H1 (cell line): ENCODE results near the gene CACNA2D1. TPM values are rescaled to one million over a fixed set of nuclear protein-coding genes. Genes with fewer than 3 reads are reported as not detected.

ENCODE experiments used
- CTCF ChIA-PET: fragments of 300-600 bp; sonication (Branson Sonifier 250); formaldehyde crosslinking; loops from one replicate; lab custom pipeline; 2021; ENCODE audit not compliant: partially characterized antibody; lab: Charles Lee
- POLR2A ChIA-PET: fragments of 300-600 bp; sonication (Branson Sonifier 250); formaldehyde crosslinking; loops from one replicate; lab custom pipeline; 2021; ENCODE audit warnings: inconsistent platforms; ENCODE audit not compliant: partially characterized antibody; lab: Charles Lee
- DNase-seq, 2 experiments: peaks; one replicate each; pipeline versions ENCODE4 v3.0.0 to v3.0.0-alpha.2; 2010 to 2022; ENCODE audit warnings: low spot score in 2 of 2, low read depth in 1 of 2, mixed read lengths in 1 of 2
- FAIRE-seq: peaks from 2 replicates; lab custom pipeline; 2011; peaks lifted over from hg19 to GRCh38; lab: Jason Lieb, UNC
- H2AFZ ChIP-seq: 2 replicates; pipeline ENCODE4 v1.8.1; 2012; ENCODE audit warnings: low read length, inconsistent platforms
- H2AK5ac ChIP-seq: 2 replicates; pipeline ENCODE4 v1.6.1; 2013; ENCODE audit warnings: low read depth, low read length
- H2BK120ac ChIP-seq: replicated peaks from 2 replicates; pipeline ENCODE3; 2013; ENCODE audit warnings: low read depth, low read length, inconsistent platforms
- H2BK12ac ChIP-seq: 2 replicates; pipeline ENCODE4 v1.6.1; 2013; ENCODE audit warnings: low read depth, low read length
- H2BK15ac ChIP-seq: 2 replicates; pipeline ENCODE4 v1.6.1; 2013; ENCODE audit warnings: low read length
- H2BK20ac ChIP-seq: 2 replicates; pipeline ENCODE4 v1.6.1; 2013; ENCODE audit warnings: low read length
- H2BK5ac ChIP-seq: 2 replicates; pipeline ENCODE4 v1.6.1; 2013; ENCODE audit warnings: low read depth, low read length
- H3K14ac ChIP-seq: 2 replicates; pipeline ENCODE4 v1.6.1; 2013; ENCODE audit warnings: inconsistent platforms; ENCODE audit not compliant: insufficient read length
- H3K18ac ChIP-seq: 2 replicates; pipeline ENCODE4 v1.6.1; 2013; ENCODE audit warnings: low read length; ENCODE audit errors: extremely low read depth
- H3K23ac ChIP-seq: 2 replicates; pipeline ENCODE4 v1.6.1; 2013; ENCODE audit warnings: inconsistent platforms; ENCODE audit not compliant: insufficient read length
- H3K23me2 ChIP-seq: 2 replicates; pipeline ENCODE4 v1.6.1; 2013; ENCODE audit warnings: low read depth, low read length
- H3K27ac ChIP-seq: 2 replicates; pipeline ENCODE4 v1.6.1; 2011; ENCODE audit warnings: low read depth, low read length, inconsistent platforms
- H3K27me3 ChIP-seq, 4 experiments: replicated peaks in 1 of 4; 1 replicate in 1 of 4; 2 replicates in 3 of 4; pipeline versions ENCODE4 v1.6.1 to v1.8.1; 2011 to 2013; ENCODE audit warnings: low read length in 3 of 4, mild to moderate bottlenecking in 3 of 4, inconsistent platforms in 2 of 4, mixed read lengths in 2 of 4, moderate library complexity in 1 of 4; ENCODE audit not compliant: control insufficient read depth in 3 of 4, insufficient read depth in 3 of 4; ENCODE audit errors: extremely low read depth in 1 of 4
- H3K36me3 ChIP-seq, 4 experiments: 2 replicates each; pipeline versions ENCODE4 v1.6.1 to v1.8.1; 2011 to 2013; ENCODE audit warnings: mild to moderate bottlenecking in 4 of 4, low read length in 3 of 4, moderate library complexity in 2 of 4, control low read depth in 1 of 4, inconsistent platforms in 1 of 4; ENCODE audit not compliant: insufficient read depth in 4 of 4, control insufficient read depth in 2 of 4
- H3K4ac ChIP-seq: replicated peaks from 2 replicates; pipeline ENCODE3; 2013; ENCODE audit warnings: low read length, low read depth, mixed read lengths, inconsistent platforms; ENCODE audit not compliant: insufficient read length
- H3K4me1 ChIP-seq, 4 experiments: replicated peaks in 1 of 4; 1 replicate in 1 of 4; 2 replicates in 3 of 4; pipeline versions ENCODE4 v1.6.1 to v1.8.1; 2011 to 2013; ENCODE audit warnings: low read length in 3 of 4, inconsistent platforms in 2 of 4, mixed read lengths in 1 of 4; ENCODE audit not compliant: insufficient read depth in 4 of 4, control insufficient read depth in 3 of 4
- H3K4me2 ChIP-seq, 2 experiments: 2 replicates each; pipeline versions ENCODE4 v1.6.1 to v1.8.1; 2011 to 2013; ENCODE audit warnings: low read depth in 2 of 2, low read length in 2 of 2, control low read depth in 1 of 2, inconsistent platforms in 1 of 2, mild to moderate bottlenecking in 1 of 2; ENCODE audit not compliant: insufficient read depth in 1 of 2
- H3K4me3 ChIP-seq, 4 experiments: fragments of 200-600, 300-600 bp in 1 of 4; sonication (generic), shearing (Covaris generic), sonication (Bioruptor Twin) in 1 of 4; 2 replicates each; pipeline versions ENCODE4 v1.5.1 to v1.8.1; 2011 to 2016; ENCODE audit warnings: low read length in 4 of 4, low read depth in 3 of 4, control low read depth in 2 of 4, inconsistent platforms in 2 of 4, mild to moderate bottlenecking in 2 of 4, mixed read lengths in 1 of 4, moderate library complexity in 1 of 4; ENCODE audit not compliant: insufficient read depth in 2 of 4; ENCODE audit errors: extremely low read depth in 1 of 4
- H3K56ac ChIP-seq: replicated peaks from 2 replicates; pipeline ENCODE3; 2013; ENCODE audit warnings: low read depth, mild to moderate bottlenecking, mixed read lengths, low read length, inconsistent platforms; ENCODE audit not compliant: insufficient read length
- H3K79me1 ChIP-seq: 2 replicates; pipeline ENCODE4 v1.6.1; 2013; ENCODE audit warnings: low read depth, low read length, control low read depth
- H3K79me2 ChIP-seq, 2 experiments: 2 replicates each; pipeline versions ENCODE4 v1.6.1 to v1.8.1; 2012 to 2013; ENCODE audit warnings: low read length in 2 of 2, mild to moderate bottlenecking in 2 of 2, inconsistent platforms in 1 of 2; ENCODE audit not compliant: insufficient read depth in 2 of 2, control insufficient read depth in 1 of 2
- H3K9ac ChIP-seq, 4 experiments: replicated peaks in 1 of 4; 1 replicate in 1 of 4; 2 replicates in 3 of 4; pipeline versions ENCODE4 v1.6.1 to v1.8.1; 2011 to 2013; ENCODE audit warnings: low read depth in 3 of 4, low read length in 3 of 4, control low read depth in 2 of 4, mild to moderate bottlenecking in 2 of 4, moderate library complexity in 2 of 4, inconsistent platforms in 1 of 4; ENCODE audit errors: extremely low read depth in 1 of 4
- H3K9me3 ChIP-seq, 2 experiments: 2 replicates each; pipeline versions ENCODE4 v1.6.1 to v1.8.1; 2012 to 2013; ENCODE audit warnings: mild to moderate bottlenecking in 2 of 2, moderate library complexity in 2 of 2, control low read depth in 1 of 2, inconsistent platforms in 1 of 2, low read depth in 1 of 2, low read length in 1 of 2, mixed read lengths in 1 of 2; ENCODE audit not compliant: insufficient read depth in 2 of 2
- H4K20me1 ChIP-seq, 2 experiments: replicated peaks in 1 of 2; 2 replicates each; pipeline versions ENCODE3 to v1.8.1; 2011 to 2013; ENCODE audit warnings: inconsistent platforms in 2 of 2, low read length in 2 of 2, mild to moderate bottlenecking in 1 of 2; ENCODE audit not compliant: insufficient read depth in 2 of 2, control insufficient read depth in 1 of 2
- H4K5ac ChIP-seq: 2 replicates; pipeline ENCODE4 v1.6.1; 2013; ENCODE audit warnings: low read length, low read depth, mixed read lengths, inconsistent platforms; ENCODE audit not compliant: insufficient read length
- H4K8ac ChIP-seq: 2 replicates; pipeline ENCODE4 v1.8.0; 2013; ENCODE audit warnings: mild to moderate bottlenecking, moderate library complexity, low read length, inconsistent platforms; ENCODE audit not compliant: insufficient read depth; ENCODE audit errors: extremely low read depth
- H4K91ac ChIP-seq: replicated peaks from 2 replicates; pipeline ENCODE3; 2013; ENCODE audit warnings: low read length, mixed read lengths, inconsistent platforms; ENCODE audit not compliant: insufficient read length
- CEBPB ChIP-seq: IDR thresholded peaks from 2 replicates; pipeline ENCODE4 v1.6.1; 2012; ENCODE audit warnings: low read depth, low read length
- EGR1 ChIP-seq: IDR thresholded peaks from 2 replicates; pipeline ENCODE4 v1.6.1; 2011; ENCODE audit warnings: low read depth, low read length, borderline replicate concordance
- FOSL1 ChIP-seq: IDR thresholded peaks from 2 replicates; pipeline ENCODE4 v1.6.1; 2011; ENCODE audit warnings: mild to moderate bottlenecking, low read depth, low read length, moderate library complexity; ENCODE audit not compliant: insufficient read depth
- HDAC2 ChIP-seq, 2 experiments: fragments of 300-600 bp in 1 of 2; sonication (generic) in 1 of 2; IDR thresholded peaks; 2 replicates each; pipeline ENCODE4 v1.6.1; 2011 to 2012; ENCODE audit warnings: low read depth in 2 of 2, low read length in 2 of 2, mild to moderate bottlenecking in 2 of 2, moderate library complexity in 2 of 2, borderline replicate concordance in 1 of 2, inconsistent platforms in 1 of 2
- JUND ChIP-seq: IDR thresholded peaks from 2 replicates; pipeline ENCODE4 v1.6.1; 2011; ENCODE audit warnings: mild to moderate bottlenecking, improper control_type of control experiment, low read length
- KDM5A ChIP-seq: fragments of 200-600 bp; IDR thresholded peaks from 2 replicates; pipeline ENCODE4 v1.7.1; 2012; ENCODE audit warnings: mild to moderate bottlenecking, low read length, inconsistent platforms, mixed read lengths
- POLR2A ChIP-seq, 2 experiments: IDR thresholded peaks; 1 replicate in 1 of 2; 2 replicates in 1 of 2; pipeline ENCODE4 v1.6.1; 2011; ENCODE audit warnings: low read depth in 2 of 2, low read length in 2 of 2, mild to moderate bottlenecking in 2 of 2; ENCODE audit errors: control extremely low read depth in 1 of 2
- TCF12 ChIP-seq: IDR thresholded peaks from 2 replicates; pipeline ENCODE4 v1.6.1; 2011; ENCODE audit warnings: low read depth, mild to moderate bottlenecking, low read length
- WGBS, 2 experiments: shearing (Covaris generic) in 1 of 2; methylation state at CpG; one replicate each; pipeline versions ENCODE4 v1.1.6 to v1.1.7; 2013 to 2015; ENCODE audit warnings: low lambda C conversion rate in 2 of 2, mixed read lengths in 2 of 2, inconsistent platforms in 1 of 2, low coverage in 1 of 2, missing lambda C conversion rate in 1 of 2; ENCODE audit not compliant: insufficient replicate concordance in 2 of 2, insufficient coverage in 1 of 2, insufficient read length in 1 of 2; ENCODE audit errors: extremely low coverage in 1 of 2, missing lambda C conversion rate in 1 of 2; 5-methylcytosine and 5-hydroxymethylcytosine counted together
- polyA plus RNA-seq, 7 experiments: library from polyadenylated mRNA; depleted of rRNA in 3 of 7; stranded (reverse) in 5 of 7; unstranded in 2 of 7; fragments of >200 nt in 5 of 7; fragments of 200-250 nt in 2 of 7; gene quantifications; 1 replicate in 5 of 7; 2 replicates in 1 of 7; 4 replicates in 1 of 7; pipeline versions ENCODE4 v1.2.1 to v1.2.3, GENCODE V29; 2011 to 2013; ENCODE audit warnings: missing spikeins in 2 of 7, mixed read lengths in 2 of 7
- total RNA-seq: library from RNA; stranded (reverse); fragmentation: NEBNext Ultra II Directional; extraction: Animal tissue kit (Norgen Biotek cat#: 25700); gene quantifications from 2 replicates; pipeline ENCODE4 v1.2.1, GENCODE V29; 2021
- TF ChIP-seq, protein P1 (sequence below): IDR thresholded peaks from 2 replicates; pipeline ENCODE4 v1.6.1; 2012; ENCODE audit warnings: inconsistent platforms
- TF ChIP-seq, protein P2 (sequence below): IDR thresholded peaks from 2 replicates; pipeline ENCODE4 v1.6.1; 2011; ENCODE audit warnings: low read length, improper control_type of control experiment
- TF ChIP-seq, protein P3 (sequence below): IDR thresholded peaks from 2 replicates; pipeline ENCODE4 v1.6.1; 2012; ENCODE audit warnings: low read length, inconsistent platforms

Gene CACNA2D1
- total and polyA plus RNA-seq, 2 of the 8 experiments (the other 6 are each of a cell fraction or from before 2014, with no cell fraction given) = 4.3 to 27.3 TPM

DNA sequence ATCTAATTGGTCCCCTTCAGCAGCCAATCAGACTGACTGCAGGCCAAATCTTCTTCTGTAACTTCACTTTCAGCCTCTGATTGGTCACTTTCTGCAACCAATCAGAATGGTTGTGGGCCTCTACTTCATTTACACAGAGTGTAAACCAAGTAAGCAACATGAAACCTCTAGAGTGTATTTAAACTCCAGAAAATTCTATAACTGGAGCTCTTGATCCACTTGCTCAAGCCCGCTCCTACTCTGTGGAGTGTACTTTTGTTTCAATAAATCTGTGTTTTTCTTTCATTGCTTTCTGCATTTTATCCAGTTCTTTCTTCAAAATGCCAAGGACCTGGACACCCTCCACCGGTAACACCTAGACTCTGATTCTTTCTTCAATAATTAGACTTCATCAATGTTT, 319.1 kb downstream of the CACNA2D1 start:
- H2BK20ac ChIP-seq = no peak overlapping the region
- no peaks in the 10 kb centered on the region for H3K27me3 ChIP-seq
- no peaks in the 10 kb centered on the region for H3K79me1 ChIP-seq
- H3K23ac ChIP-seq = no peak overlapping the region
- H3K4me3 ChIP-seq = no peak overlapping the region
- H4K20me1 ChIP-seq = no peaks in the 10 kb centered on the region
- ChIA-PET CTCF (no interaction called here), POLR2A (no interaction called here)
- H2BK12ac ChIP-seq = no peak overlapping the region
- no peaks in the 10 kb centered on the region for H3K23me2 ChIP-seq
- no peak overlapping the region for H2AFZ ChIP-seq
- H4K5ac ChIP-seq = no peak overlapping the region
- no peak overlapping the region for H4K8ac ChIP-seq
- H3K4me1 ChIP-seq = peaks cover 0 to 4% (median 2%) of the 10 kb centered on the region in 4 experiments; a peak in 5 of 7 replicates
- no peak for FAIRE-seq
- H3K56ac ChIP-seq = no peak overlapping the region
- H2BK120ac ChIP-seq = no peak overlapping the region
- H3K14ac ChIP-seq = no peak overlapping the region
- H3K18ac ChIP-seq = no peak overlapping the region
- H3K9me3 ChIP-seq = peaks cover 4 to 6% of the 10 kb centered on the region in 2 experiments; a peak in 2 of 4 replicates
- DNase-seq = no peak
- peaks cover 0 to 9% (median 3%) of the 10 kb centered on the region in 4 experiments; a peak in 4 of 8 replicates for H3K36me3 ChIP-seq
- 64% methylated on average over 2 of the region's 2 CpGs; no CpG with 5 or more reads in 1 of the 2 experiments for WGBS, 2 experiments
- H3K4me2 ChIP-seq = no peak overlapping the region
- no peak overlapping the region for H2BK5ac ChIP-seq
- TF ChIP-seq FOSL1 (no peak), TCF12 (no peak), CEBPB (no peak), HDAC2 (IDR thresholded peaks at IDR 0.05; ENCODE audit: borderline replicate concordance in 1 of 2, low read depth in 2 of 2, low read length in 2 of 2) (no peak), JUND (no peak), KDM5A (no peak), EGR1 (no peak), POLR2A (IDR thresholded peaks at IDR 0.05; ENCODE audit: control extremely low read depth in 1 of 2, low read depth in 2 of 2, low read length in 2 of 2) (no peak)
- TF ChIP-seq, protein P1, sequence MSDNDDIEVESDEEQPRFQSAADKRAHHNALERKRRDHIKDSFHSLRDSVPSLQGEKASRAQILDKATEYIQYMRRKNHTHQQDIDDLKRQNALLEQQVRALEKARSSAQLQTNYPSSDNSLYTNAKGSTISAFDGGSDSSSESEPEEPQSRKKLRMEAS = no peak
- TF ChIP-seq, protein P2, sequence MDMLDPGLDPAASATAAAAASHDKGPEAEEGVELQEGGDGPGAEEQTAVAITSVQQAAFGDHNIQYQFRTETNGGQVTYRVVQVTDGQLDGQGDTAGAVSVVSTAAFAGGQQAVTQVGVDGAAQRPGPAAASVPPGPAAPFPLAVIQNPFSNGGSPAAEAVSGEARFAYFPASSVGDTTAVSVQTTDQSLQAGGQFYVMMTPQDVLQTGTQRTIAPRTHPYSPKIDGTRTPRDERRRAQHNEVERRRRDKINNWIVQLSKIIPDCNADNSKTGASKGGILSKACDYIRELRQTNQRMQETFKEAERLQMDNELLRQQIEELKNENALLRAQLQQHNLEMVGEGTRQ = no peak
- TF ChIP-seq, protein P3, sequence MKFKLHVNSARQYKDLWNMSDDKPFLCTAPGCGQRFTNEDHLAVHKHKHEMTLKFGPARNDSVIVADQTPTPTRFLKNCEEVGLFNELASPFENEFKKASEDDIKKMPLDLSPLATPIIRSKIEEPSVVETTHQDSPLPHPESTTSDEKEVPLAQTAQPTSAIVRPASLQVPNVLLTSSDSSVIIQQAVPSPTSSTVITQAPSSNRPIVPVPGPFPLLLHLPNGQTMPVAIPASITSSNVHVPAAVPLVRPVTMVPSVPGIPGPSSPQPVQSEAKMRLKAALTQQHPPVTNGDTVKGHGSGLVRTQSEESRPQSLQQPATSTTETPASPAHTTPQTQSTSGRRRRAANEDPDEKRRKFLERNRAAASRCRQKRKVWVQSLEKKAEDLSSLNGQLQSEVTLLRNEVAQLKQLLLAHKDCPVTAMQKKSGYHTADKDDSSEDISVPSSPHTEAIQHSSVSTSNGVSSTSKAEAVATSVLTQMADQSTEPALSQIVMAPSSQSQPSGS = no peak
- no peaks in the 10 kb centered on the region for H3K79me2 ChIP-seq
- no peak overlapping the region for H3K9ac ChIP-seq
- H2AK5ac ChIP-seq = no peak overlapping the region
- no peak overlapping the region for H3K4ac ChIP-seq
- H2BK15ac ChIP-seq = no peak overlapping the region
- H3K27ac ChIP-seq = no peak overlapping the region
- no peak overlapping the region for H4K91ac ChIP-seq
